Naive thymus-derived CD4-positive, alpha-beta T cell (primary cell): ENCODE data around the gene LTBP2. TPM values are rescaled to one million over a fixed set of nuclear protein-coding genes. Genes with fewer than 3 reads are reported as not detected.

ENCODE experiments used
- ATAC-seq: fragments of 150-1000 bp; cut with Tn5 transposase; 2 replicates; pipeline ENCODE4 v1.10.0; 2021; ENCODE audit warnings: mild to moderate bottlenecking, moderate library complexity
- CTCF ChIA-PET: fragments of 350-600 bp; sonication (Branson Sonifier 250); formaldehyde crosslinking; loops from one replicate; lab custom pipeline; 2021; ENCODE audit warnings: antibody characterized with exemption; lab: Charles Lee
- POLR2A ChIA-PET: fragments of 350-600 bp; sonication (Branson Sonifier 250); formaldehyde crosslinking; loops from one replicate; lab custom pipeline; 2021; ENCODE audit warnings: antibody characterized with exemption, inconsistent platforms; lab: Charles Lee
- DNase-seq, 9 donors: peaks; one replicate each; pipeline versions ENCODE4 v3.0.0 to v3.0.0-alpha.2; 2020 to 2022; ENCODE audit warnings: mixed read lengths in 1 of 9
- H3K27ac ChIP-seq: one replicate; pipeline ENCODE4 v1.7.0; 2013; ENCODE audit warnings: mild to moderate bottlenecking, low read depth, low read length, moderate library complexity
- H3K27me3 ChIP-seq, 2 donors: one replicate each; pipeline ENCODE4 v1.7.0; 2013; ENCODE audit warnings: low read length in 2 of 2, mild to moderate bottlenecking in 2 of 2, moderate library complexity in 2 of 2; ENCODE audit not compliant: control insufficient read depth in 2 of 2, insufficient read depth in 2 of 2
- H3K36me3 ChIP-seq, 3 experiments: 1 replicate in 2 of 3; 2 replicates in 1 of 3; pipeline ENCODE4 v1.7.0; 2013; ENCODE audit warnings: low read length in 3 of 3, mild to moderate bottlenecking in 3 of 3, moderate library complexity in 1 of 3; ENCODE audit not compliant: insufficient read depth in 3 of 3, control insufficient read depth in 2 of 3
- H3K4me1 ChIP-seq, 2 donors: one replicate each; pipeline ENCODE4 v1.7.0; 2013; ENCODE audit warnings: low read length in 2 of 2, mild to moderate bottlenecking in 2 of 2, moderate library complexity in 1 of 2; ENCODE audit not compliant: control insufficient read depth in 2 of 2, insufficient read depth in 2 of 2
- H3K4me3 ChIP-seq: 2 replicates; pipeline ENCODE4 v1.7.0; 2013; ENCODE audit warnings: mild to moderate bottlenecking, low read length
- H3K9me3 ChIP-seq, 3 experiments: 1 replicate in 2 of 3; 2 replicates in 1 of 3; pipeline ENCODE4 v1.7.0; 2013; ENCODE audit warnings: low read length in 3 of 3; ENCODE audit not compliant: control insufficient read depth in 2 of 3
- H3K27ac Mint-ChIP-seq, 9 donors: one replicate each; pipeline ENCODE4 v1.8.0; 2020 to 2022; ENCODE audit warnings: mixed read lengths in 9 of 9, mild to moderate bottlenecking in 8 of 9, moderate library complexity in 5 of 9, inconsistent platforms in 2 of 9
- H3K27me3 Mint-ChIP-seq, 5 donors: one replicate each; pipeline ENCODE4 v1.8.0; 2021 to 2022; ENCODE audit warnings: mixed read lengths in 5 of 5, mild to moderate bottlenecking in 1 of 5
- H3K36me3 Mint-ChIP-seq, 5 donors: one replicate each; pipeline ENCODE4 v1.8.0; 2020 to 2022; ENCODE audit warnings: mixed read lengths in 5 of 5, mild to moderate bottlenecking in 3 of 5, inconsistent platforms in 1 of 5
- H3K4me1 Mint-ChIP-seq, 7 donors: one replicate each; pipeline ENCODE4 v1.8.0; 2020 to 2022; ENCODE audit warnings: mixed read lengths in 7 of 7, mild to moderate bottlenecking in 3 of 7, inconsistent platforms in 1 of 7
- H3K4me3 Mint-ChIP-seq, 10 donors: one replicate each; pipeline ENCODE4 v1.8.0; 2020 to 2022; ENCODE audit warnings: mild to moderate bottlenecking in 10 of 10, mixed read lengths in 10 of 10, moderate library complexity in 6 of 10, inconsistent platforms in 2 of 10
- H3K9me3 Mint-ChIP-seq, 11 donors: one replicate each; pipeline ENCODE4 v1.8.0; 2020 to 2022; ENCODE audit warnings: mixed read lengths in 11 of 11, mild to moderate bottlenecking in 4 of 11, inconsistent platforms in 1 of 11, moderate library complexity in 1 of 11
- intact Hi-C, 2 donors: fragments of 100-400 bp; cut with micrococcal nuclease; formaldehyde crosslinking; loops; one replicate each; pipeline ENCODE4 v1.15.1; 2023
- polyA plus RNA-seq, 2 donors: library from polyadenylated mRNA; unstranded; fragments of 300-500 nt; fragmentation: Illumina TruSeq; gene quantifications; one replicate each; pipeline ENCODE4 v1.2.3, GENCODE V29; 2021
- total RNA-seq, 6 experiments: library from RNA in 5 of 6; stranded (reverse) in 5 of 6; gene quantifications; 1 replicate in 5 of 6; 2 replicates in 1 of 6; pipeline ENCODE4 v1.2.3 and lab custom pipeline; 2021 to 2026

The LTBP2 gene
- total and polyA plus RNA-seq, 7 experiments from 2014 or later, result 0.07 to 1.1 (median 0.27) TPM

DNA sequence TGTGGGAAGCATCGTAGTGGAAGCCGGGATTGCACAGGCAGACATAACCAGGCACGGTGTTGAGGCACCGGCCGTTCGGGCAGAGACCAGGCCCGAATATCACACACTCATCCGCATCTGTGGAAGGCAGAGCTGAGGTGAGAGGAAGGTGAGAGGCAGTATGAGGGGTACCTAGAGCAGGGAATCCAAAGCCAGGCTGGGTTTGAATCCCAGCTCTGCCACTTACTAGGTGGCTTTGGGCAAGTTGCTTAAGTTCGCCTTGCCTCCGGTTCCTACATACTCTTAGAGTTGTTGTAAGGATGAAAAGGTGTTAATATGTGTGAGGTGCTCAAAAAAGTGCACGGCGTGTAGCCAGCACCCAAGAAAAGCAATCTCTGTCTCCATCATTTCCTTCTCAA is 108.1 kb downstream of the LTBP2 start:
- DNase-seq, result no peak
- intact Hi-C loops, result no loop called here
- no peak overlapping the region for H3K27ac ChIP-seq
- no peaks in the 10 kb centered on the region for H3K27me3 ChIP-seq
- peak overlapping the region in 1 of 9 donors; percentile 36 for H3K27ac Mint-ChIP-seq
- H3K4me3 Mint-ChIP-seq, result no peak overlapping the region
- H3K9me3 ChIP-seq, result no peaks in the 10 kb centered on the region
- ATAC-seq, result no peak
- ChIA-PET CTCF (no interaction called here), POLR2A (no interaction called here)
- peaks cover 0 to 12% (median 0%) of the 10 kb centered on the region in 5 donors for H3K36me3 Mint-ChIP-seq
- H3K4me3 ChIP-seq, result no peak overlapping the region
- peaks cover 0 to 7% (median 0%) of the 10 kb centered on the region in 5 donors for H3K27me3 Mint-ChIP-seq
- peaks cover 0 to 24% (median 6%) of the 10 kb centered on the region in 7 donors for H3K4me1 Mint-ChIP-seq
- H3K36me3 ChIP-seq, result peaks cover 0 to 8% (median 0%) of the 10 kb centered on the region in 3 experiments
- H3K4me1 ChIP-seq, result no peaks in the 10 kb centered on the region
- H3K9me3 Mint-ChIP-seq, result no peaks in the 10 kb centered on the region

DNA sequence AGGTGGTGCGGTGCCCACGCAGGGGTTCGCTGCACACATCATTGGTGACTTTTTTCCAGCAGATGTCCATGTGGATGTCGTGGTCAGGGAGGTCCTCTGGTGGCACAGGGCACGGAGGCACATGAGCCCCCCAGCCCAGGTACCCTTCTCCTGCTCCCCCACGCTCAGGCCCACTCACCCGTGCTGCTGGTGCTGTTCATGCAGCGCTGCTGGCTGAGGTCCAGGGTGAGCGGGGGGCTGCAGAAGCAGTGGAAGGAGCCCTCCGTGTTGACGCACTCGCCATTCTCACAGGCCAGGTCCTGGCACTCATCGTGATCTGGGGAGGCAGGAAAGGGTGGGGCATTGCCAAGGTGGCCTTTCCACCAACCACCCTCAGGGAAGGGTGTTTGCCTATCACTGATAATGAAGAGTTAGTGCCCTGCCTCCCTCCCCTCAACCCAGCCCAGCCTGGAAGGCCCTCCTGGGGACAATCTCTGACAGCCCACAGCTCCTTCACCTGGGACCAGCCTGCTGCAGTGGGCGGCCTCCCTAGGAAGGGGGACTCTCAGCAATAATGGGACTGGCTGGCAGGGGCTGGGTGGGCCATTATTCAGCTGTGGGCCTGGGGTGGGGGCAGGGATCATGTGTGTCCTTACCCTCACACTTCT is 108.6 kb downstream of the LTBP2 start:
- intact Hi-C loops, result no loop called here
- Histone ChIP-seq H3K9me3 (no peaks in the 10 kb centered on the region), H3K36me3 (peaks cover 0 to 8% (median 0%) of the 10 kb centered on the region in 3 experiments), H3K27me3 (no peaks in the 10 kb centered on the region), H3K27ac (no peak overlapping the region), H3K4me3 (no peak overlapping the region), H3K4me1 (no peaks in the 10 kb centered on the region)
- peaks cover 0 to 7% (median 0%) of the 10 kb centered on the region in 5 donors for H3K27me3 Mint-ChIP-seq
- ChIA-PET CTCF (no interaction called here), POLR2A (no interaction called here)
- H3K36me3 Mint-ChIP-seq, result peaks cover 0 to 14% (median 0%) of the 10 kb centered on the region in 5 donors
- peak overlapping the region in 1 of 9 donors; percentile 36 for H3K27ac Mint-ChIP-seq
- peaks cover 1 to 24% (median 6%) of the 10 kb centered on the region in 7 donors for H3K4me1 Mint-ChIP-seq
- no peaks in the 10 kb centered on the region for H3K9me3 Mint-ChIP-seq
- no peak for ATAC-seq
- DNase-seq, result no peak
- no peak overlapping the region for H3K4me3 Mint-ChIP-seq

DNA sequence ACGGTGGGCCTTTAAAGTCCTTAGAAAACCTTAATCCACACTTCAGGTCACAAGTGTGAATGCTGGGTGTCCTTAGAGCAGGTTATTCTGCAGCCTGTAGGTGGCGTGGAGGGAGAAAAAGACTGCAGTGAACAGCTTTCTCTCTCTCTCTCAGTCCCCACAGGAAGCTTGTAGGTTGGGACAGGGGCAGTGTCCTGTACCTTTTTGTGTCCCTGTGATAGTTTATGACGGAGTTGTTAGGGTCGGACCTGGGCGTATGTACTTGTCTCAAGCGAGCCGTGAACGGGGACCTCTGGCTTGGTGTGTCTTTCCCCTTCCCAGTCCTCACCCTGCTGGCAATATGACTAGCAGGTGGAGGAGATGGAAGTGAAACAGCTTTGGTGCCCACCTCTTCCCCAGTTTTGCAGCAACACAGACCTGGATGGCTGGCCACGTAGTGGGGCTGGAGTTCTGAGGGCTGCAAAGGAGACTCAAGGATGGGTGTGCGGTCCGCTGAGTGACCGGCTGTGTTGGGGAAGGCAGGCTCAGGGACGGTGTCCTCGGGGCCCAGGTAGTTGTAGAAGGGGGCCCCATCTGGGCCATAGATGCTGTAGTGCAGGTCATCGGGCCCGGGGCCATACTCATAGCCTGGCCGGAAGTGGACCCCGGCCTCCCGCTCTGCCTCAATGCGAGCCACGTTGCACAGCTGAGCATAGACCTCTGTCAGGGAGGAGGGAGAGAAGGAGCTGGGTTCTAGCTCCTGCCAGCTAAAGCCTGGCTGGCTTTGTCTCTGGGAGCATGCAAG is 109.6 kb downstream of the LTBP2 start:
- H3K4me1 Mint-ChIP-seq, result peaks cover 3 to 28% (median 6%) of the 10 kb centered on the region in 7 donors
- POLR2A ChIA-PET, result no interaction called here
- peaks cover 0 to 5% (median 0%) of the 10 kb centered on the region in 5 donors for H3K27me3 Mint-ChIP-seq
- no peaks in the 10 kb centered on the region for H3K9me3 ChIP-seq
- no peak overlapping the region for H3K4me3 ChIP-seq
- no peak for ATAC-seq
- H3K9me3 Mint-ChIP-seq, result no peaks in the 10 kb centered on the region
- intact Hi-C loops, result no loop called here
- H3K27me3 ChIP-seq, result no peaks in the 10 kb centered on the region
- H3K4me1 ChIP-seq, result no peaks in the 10 kb centered on the region
- H3K36me3 ChIP-seq, result peaks cover 0 to 8% (median 0%) of the 10 kb centered on the region in 3 experiments
- CTCF ChIA-PET, result no interaction called here
- DNase-seq, result no peak
- peaks cover 0 to 19% (median 0%) of the 10 kb centered on the region in 5 donors for H3K36me3 Mint-ChIP-seq
- no peak overlapping the region for H3K4me3 Mint-ChIP-seq
- no peak overlapping the region for H3K27ac Mint-ChIP-seq
- H3K27ac ChIP-seq, result no peak overlapping the region

DNA sequence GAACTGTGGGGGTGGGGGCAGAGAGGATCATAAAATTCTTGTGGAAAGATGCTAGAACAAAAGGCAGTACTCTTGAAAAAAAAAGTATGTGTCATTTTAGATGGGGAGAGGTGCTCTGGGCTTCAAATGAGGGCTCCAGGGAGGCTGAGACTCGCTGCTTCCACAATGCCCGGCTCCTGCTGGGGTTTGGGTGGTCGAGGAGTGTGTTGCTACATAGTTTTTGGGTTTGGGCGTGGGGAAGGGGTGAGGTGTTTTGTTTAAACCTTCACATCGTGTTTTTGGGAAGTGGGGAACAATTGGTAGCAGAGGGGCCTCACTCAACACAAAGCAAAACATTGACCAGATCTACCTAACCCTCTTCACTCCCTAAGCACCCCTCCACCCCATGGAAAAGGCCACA is 110.3 kb downstream of the LTBP2 start:
- peaks cover 3 to 29% (median 6%) of the 10 kb centered on the region in 7 donors for H3K4me1 Mint-ChIP-seq
- Histone ChIP-seq H3K4me1 (no peaks in the 10 kb centered on the region), H3K4me3 (no peak overlapping the region), H3K9me3 (no peaks in the 10 kb centered on the region), H3K27me3 (no peaks in the 10 kb centered on the region), H3K36me3 (peaks cover 0 to 8% (median 0%) of the 10 kb centered on the region in 3 experiments), H3K27ac (no peak overlapping the region)
- H3K27me3 Mint-ChIP-seq, result no peaks in the 10 kb centered on the region
- DNase-seq (no peak), ATAC-seq (no peak)
- peak overlapping the region in 1 of 9 donors; percentile 28 for H3K27ac Mint-ChIP-seq
- peaks cover 0 to 14% (median 0%) of the 10 kb centered on the region in 5 donors for H3K36me3 Mint-ChIP-seq
- intact Hi-C loops, result no loop called here
- no peaks in the 10 kb centered on the region for H3K9me3 Mint-ChIP-seq
- ChIA-PET POLR2A (no interaction called here), CTCF (no interaction called here)
- H3K4me3 Mint-ChIP-seq, result no peak overlapping the region

DNA sequence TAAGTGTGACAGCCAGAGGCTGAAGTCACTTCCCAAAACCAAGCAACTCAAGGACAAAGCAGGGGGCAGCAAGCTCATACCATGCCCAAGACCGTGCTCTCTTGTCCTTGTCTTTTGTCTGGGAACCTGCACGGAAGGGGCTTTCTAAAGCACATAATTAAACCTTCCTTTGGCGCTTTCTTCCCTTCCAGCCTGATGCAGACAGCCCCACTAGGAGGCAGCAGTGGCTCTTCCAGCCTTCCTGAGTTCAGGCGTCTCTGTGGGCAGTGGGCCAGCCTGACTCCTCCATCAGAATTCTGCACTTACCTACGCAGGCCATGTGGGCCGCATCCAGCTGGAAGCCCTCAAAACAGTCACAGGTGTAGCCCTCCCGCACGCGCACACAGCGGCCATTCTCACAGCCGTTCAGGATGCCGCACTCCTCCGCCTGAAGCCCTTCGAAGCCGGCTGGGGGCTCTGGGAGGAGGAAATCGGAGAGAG is 110.9 kb downstream of the LTBP2 start:
- Histone ChIP-seq H3K4me3 (no peak overlapping the region), H3K4me1 (no peaks in the 10 kb centered on the region), H3K9me3 (no peaks in the 10 kb centered on the region), H3K36me3 (peaks cover 0 to 8% (median 0%) of the 10 kb centered on the region in 3 experiments), H3K27ac (no peak overlapping the region), H3K27me3 (no peaks in the 10 kb centered on the region)
- ATAC-seq (no peak), DNase-seq (no peak)
- Mint-ChIP-seq H3K4me1 (peaks cover 3 to 29% (median 10%) of the 10 kb centered on the region in 7 donors), H3K27me3 (no peaks in the 10 kb centered on the region), H3K4me3 (no peak overlapping the region), H3K36me3 (peaks cover 0 to 20% (median 0%) of the 10 kb centered on the region in 5 donors), H3K27ac (peak overlapping the region in 1 of 9 donors; percentile 28), H3K9me3 (no peaks in the 10 kb centered on the region)
- intact Hi-C loops, result no loop called here
- ChIA-PET POLR2A (no interaction called here), CTCF (no interaction called here)

DNA sequence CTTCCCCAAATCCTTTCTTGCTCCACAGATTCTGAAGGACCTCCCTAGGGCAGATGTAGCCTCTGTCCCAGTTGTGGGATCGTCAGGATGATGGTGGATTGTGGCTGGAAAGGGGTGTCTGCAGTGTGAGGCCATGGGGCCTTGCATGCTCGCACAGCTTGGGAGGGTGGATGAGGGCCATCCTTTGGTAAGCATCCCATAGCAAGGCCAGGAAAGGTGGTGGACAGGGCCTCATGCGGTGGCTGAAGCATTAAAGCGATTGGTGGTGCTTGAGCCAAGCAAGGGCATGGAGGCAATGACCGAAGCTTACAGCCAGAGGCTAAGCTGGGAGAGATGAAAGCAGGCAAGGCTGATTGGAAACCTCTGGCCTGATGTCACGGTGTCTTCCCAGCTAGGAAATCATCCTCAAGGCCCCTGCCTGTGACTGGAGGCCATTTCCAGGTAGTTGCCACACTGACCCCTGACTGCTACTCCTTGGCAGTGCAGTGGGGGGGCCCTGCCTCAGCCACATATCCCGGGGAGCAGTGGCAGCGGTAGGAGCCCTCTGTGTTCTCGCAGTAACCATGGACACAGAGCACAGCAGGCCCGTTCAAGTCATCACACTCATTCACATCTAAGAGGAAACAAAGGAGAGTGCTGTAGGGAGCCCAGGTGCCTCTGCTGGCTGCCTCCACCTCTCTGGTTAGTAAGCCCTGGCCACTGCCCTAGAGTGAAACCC is 111.5 kb downstream of the LTBP2 start:
- Histone ChIP-seq H3K4me3 (no peak overlapping the region), H3K9me3 (no peaks in the 10 kb centered on the region), H3K4me1 (no peaks in the 10 kb centered on the region), H3K27me3 (no peaks in the 10 kb centered on the region), H3K27ac (no peak overlapping the region), H3K36me3 (peaks cover 0 to 8% (median 0%) of the 10 kb centered on the region in 3 experiments)
- DNase-seq (no peak), ATAC-seq (no peak)
- H3K4me3 Mint-ChIP-seq, result peak overlapping the region in 1 of 10 donors; percentile 18
- ChIA-PET POLR2A (no interaction called here), CTCF (no interaction called here)
- no peaks in the 10 kb centered on the region for H3K9me3 Mint-ChIP-seq
- intact Hi-C loops, result no loop called here
- H3K4me1 Mint-ChIP-seq, result peaks cover 5 to 32% (median 15%) of the 10 kb centered on the region in 7 donors
- H3K36me3 Mint-ChIP-seq, result peaks cover 0 to 20% (median 0%) of the 10 kb centered on the region in 5 donors
- H3K27ac Mint-ChIP-seq, result peak overlapping the region in 1 of 9 donors; percentile 60
- H3K27me3 Mint-ChIP-seq, result no peaks in the 10 kb centered on the region
